ACC112 (cell line): ENCODE results near the gene EME2.
A peak's percentile ranks its signal among the peaks of the same experiment; 100 is the strongest.

Experiments
- H2AFZ ChIP-seq: fragments of 200-600 bp; sonication (generic); one replicate; pipeline ENCODE4 v1.6.0; 2017; ENCODE audit warnings: antibody characterized with exemption, low read length; ENCODE audit not compliant: unreplicated experiment
- H3K27ac ChIP-seq: fragments of 200-600 bp; sonication (generic); 2 replicates; pipeline ENCODE4 v1.5.1; 2014; ENCODE audit warnings: low read depth, mild to moderate bottlenecking, antibody characterized with exemption, low read length, moderate library complexity
- H3K27me3 ChIP-seq: fragments of 200-600 bp; sonication (generic); 2 replicates; pipeline ENCODE4 v1.6.1; 2014; ENCODE audit warnings: mild to moderate bottlenecking, antibody characterized with exemption, low read length, moderate library complexity, mixed read lengths; ENCODE audit not compliant: insufficient read depth
- H3K36me3 ChIP-seq: fragments of 200-600 bp; sonication (generic); 2 replicates; pipeline ENCODE4 v1.6.1; 2016; ENCODE audit warnings: mild to moderate bottlenecking, antibody characterized with exemption, low read length, moderate library complexity, mixed read lengths; ENCODE audit not compliant: insufficient read depth
- H3K4me1 ChIP-seq: fragments of 200-600 bp; sonication (generic); one replicate; pipeline ENCODE4 v1.6.1; 2016; ENCODE audit warnings: low read length, mixed read lengths; ENCODE audit not compliant: insufficient read depth, unreplicated experiment, control insufficient read depth
- H3K4me3 ChIP-seq: fragments of 200-600 bp; sonication (generic); 2 replicates; pipeline ENCODE4 v1.5.1; 2014; ENCODE audit warnings: mild to moderate bottlenecking, low read depth, low read length
- H3K79me2 ChIP-seq: fragments of 200-600 bp; sonication (generic); one replicate; pipeline ENCODE4 v1.6.0; 2016; ENCODE audit warnings: low read length; ENCODE audit not compliant: control insufficient read depth, unreplicated experiment, insufficient read depth

EME2 gene

DNA sequence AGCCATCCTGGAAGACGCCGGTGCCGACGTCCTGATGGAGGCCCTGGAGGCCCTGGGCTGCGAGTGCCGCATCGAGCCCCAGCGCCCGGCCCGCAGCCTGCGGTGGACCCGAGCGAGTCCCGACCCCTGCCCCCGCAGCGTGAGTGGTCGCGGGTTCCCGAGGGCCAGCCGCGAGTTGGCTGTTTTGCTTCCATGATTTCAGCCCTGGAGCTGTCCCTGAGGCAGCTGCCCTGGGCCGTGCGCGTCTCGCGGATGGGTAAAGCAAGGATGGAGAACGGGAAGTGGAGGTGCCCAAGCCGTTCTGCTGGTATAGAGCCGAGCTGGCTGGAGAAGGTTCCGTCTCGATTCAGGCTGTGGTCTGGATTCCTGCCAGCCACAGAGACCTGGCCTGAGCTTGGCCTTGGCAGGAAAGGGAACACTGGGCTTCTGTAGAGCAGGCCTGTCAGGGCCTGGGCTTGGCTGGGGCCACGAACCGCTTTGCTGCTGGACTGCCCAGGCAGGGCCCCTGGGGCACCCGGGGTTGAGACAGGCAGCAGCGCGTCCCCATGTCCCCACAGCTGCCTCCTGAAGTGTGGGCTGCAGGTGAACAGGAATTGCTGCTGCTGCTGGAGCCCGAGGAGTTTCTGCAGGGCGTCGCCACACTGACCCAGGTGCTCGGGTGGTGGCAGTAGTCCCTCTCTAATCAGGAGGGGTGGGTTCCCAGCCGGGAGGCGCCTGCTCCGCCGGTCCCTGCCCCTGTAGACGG, 1.3 kb downstream of the EME2 start:
- H3K4me1 ChIP-seq = peaks cover 18% of the 10 kb centered on the region
- no peaks in the 10 kb centered on the region for H3K27me3 ChIP-seq
- peaks cover 17% of the 10 kb centered on the region for H3K79me2 ChIP-seq
- H2AFZ ChIP-seq = peak overlapping the region; percentile 16
- H3K36me3 ChIP-seq = no peaks in the 10 kb centered on the region
- peak overlapping the region; percentile 97 for H3K4me3 ChIP-seq
- H3K27ac ChIP-seq = no peak overlapping the region

DNA sequence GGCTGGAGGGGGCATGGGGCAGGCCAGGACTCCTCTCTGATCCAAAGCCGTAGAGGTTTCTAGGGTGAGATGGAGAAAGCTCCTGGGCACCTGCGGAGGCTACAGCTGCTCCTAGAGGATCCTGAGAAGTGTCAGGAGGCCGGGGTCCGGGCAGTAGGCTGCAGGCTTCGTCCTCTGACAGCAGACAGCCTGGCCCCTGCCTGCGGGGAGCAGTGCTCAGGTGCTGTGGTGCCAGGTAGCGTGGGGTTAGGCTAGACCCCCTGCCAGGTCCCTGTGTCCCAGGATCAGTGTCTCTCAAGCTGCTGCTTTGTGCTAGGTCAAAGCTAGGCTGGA, 1.8 kb downstream of the EME2 start:
- no peak overlapping the region for H3K27ac ChIP-seq
- H3K79me2 ChIP-seq = peaks cover 17% of the 10 kb centered on the region
- H3K4me1 ChIP-seq = peaks cover 18% of the 10 kb centered on the region
- no peaks in the 10 kb centered on the region for H3K36me3 ChIP-seq
- no peaks in the 10 kb centered on the region for H3K27me3 ChIP-seq
- H2AFZ ChIP-seq = no peak overlapping the region
- H3K4me3 ChIP-seq = peak overlapping the region; percentile 97

GRCh38 chr16:1775006-1775845, 2.6 kb downstream of the EME2 start:
- no peaks in the 10 kb centered on the region for H3K27me3 ChIP-seq
- no peak overlapping the region; the same call in 1 of the 2 replicates for H3K4me3 ChIP-seq
- no peak overlapping the region for H2AFZ ChIP-seq
- H3K4me1 ChIP-seq = peaks cover 14% of the 10 kb centered on the region
- H3K79me2 ChIP-seq = peaks cover 17% of the 10 kb centered on the region
- no peak overlapping the region for H3K27ac ChIP-seq
- no peaks in the 10 kb centered on the region for H3K36me3 ChIP-seq

- Histone ChIP-seq H3K4me3 (no peak overlapping the region), H3K27me3 (no peaks in the 10 kb centered on the region), H3K4me1 (peaks cover 13% of the 10 kb centered on the region), H2AFZ (no peak overlapping the region), H3K27ac (no peak overlapping the region), H3K79me2 (peaks cover 17% of the 10 kb centered on the region), H3K36me3 (no peaks in the 10 kb centered on the region)
These were observed 3.4 kb downstream of the EME2 start for GRCh38 chr16:1775846-1776671.

GRCh38 chr16:1776672-1776955, 4.0 kb downstream of the EME2 start:
- Histone ChIP-seq H3K36me3 (no peaks in the 10 kb centered on the region), H3K4me1 (peaks cover 19% of the 10 kb centered on the region), H3K27me3 (no peaks in the 10 kb centered on the region), H3K79me2 (peaks cover 17% of the 10 kb centered on the region), H2AFZ (no peak overlapping the region), H3K27ac (no peak overlapping the region), H3K4me3 (no peak overlapping the region)

GRCh38 chr16:1776991-1777374, 4.4 kb downstream of the EME2 start:
- Histone ChIP-seq H3K4me3 (no peak overlapping the region), H3K36me3 (no peaks in the 10 kb centered on the region), H3K27me3 (no peaks in the 10 kb centered on the region), H3K27ac (no peak overlapping the region), H3K4me1 (peaks cover 16% of the 10 kb centered on the region), H3K79me2 (peaks cover 14% of the 10 kb centered on the region), H2AFZ (no peak overlapping the region)

GRCh38 chr16:1777375-1778199, 5.0 kb downstream of the EME2 start:
- Histone ChIP-seq H3K27ac (no peak overlapping the region), H3K4me3 (no peak overlapping the region), H3K79me2 (peaks cover 8% of the 10 kb centered on the region), H3K4me1 (peaks cover 15% of the 10 kb centered on the region), H2AFZ (no peak overlapping the region), H3K36me3 (no peaks in the 10 kb centered on the region), H3K27me3 (no peaks in the 10 kb centered on the region)

DNA sequence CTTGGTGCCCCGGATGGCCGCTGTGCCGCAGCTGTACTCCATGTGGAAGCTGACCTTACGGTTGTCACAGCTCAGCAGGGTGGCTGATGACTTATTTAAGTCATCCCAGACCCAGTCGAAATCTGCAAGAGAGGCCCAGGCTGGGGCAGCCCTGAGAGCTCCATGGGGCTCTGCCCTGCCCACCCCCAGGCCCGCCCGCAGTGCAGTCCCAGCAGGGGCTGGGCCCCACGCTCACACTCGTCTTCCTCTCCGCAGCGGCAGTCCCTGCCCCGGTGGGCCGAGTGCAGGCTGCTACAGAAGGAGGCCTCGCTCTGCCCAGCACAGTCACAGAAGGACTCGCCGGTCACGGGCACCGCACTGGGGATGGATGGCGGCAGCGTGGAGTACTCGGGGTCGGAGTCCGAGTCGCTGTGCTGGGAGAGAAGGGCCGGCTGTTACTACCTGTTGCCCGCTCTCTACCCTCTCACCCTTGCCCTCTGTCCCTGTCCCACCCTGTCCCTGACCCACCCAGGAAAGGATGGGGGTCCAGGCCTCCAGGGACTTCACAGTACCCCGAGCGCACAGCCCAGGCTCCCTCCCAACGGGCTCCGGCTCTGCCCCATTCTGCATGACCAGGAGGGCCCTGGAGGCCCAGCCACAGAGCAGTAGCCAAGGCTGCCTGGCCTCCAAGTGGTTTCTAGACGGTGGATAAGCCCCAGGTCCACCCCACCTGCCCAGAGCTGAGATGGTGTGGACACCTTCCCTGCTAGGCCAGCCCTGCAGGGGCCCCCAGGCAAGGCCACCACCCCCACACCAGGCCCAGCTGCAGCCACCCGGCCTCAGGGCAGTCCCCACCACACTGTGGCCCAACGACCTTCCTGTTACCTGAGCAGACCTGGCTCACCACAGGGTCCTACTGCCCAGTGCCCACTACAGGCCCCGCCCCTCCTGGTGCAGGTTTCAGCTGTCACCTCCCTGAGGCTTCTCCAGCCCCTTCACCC, 5.9 kb downstream of the EME2 start:
- no peak overlapping the region for H3K27ac ChIP-seq
- peaks cover 13% of the 10 kb centered on the region for H3K79me2 ChIP-seq
- H3K4me3 ChIP-seq = no peak overlapping the region
- no peaks in the 10 kb centered on the region for H3K36me3 ChIP-seq
- peaks cover 15% of the 10 kb centered on the region for H3K4me1 ChIP-seq
- H2AFZ ChIP-seq = no peak overlapping the region
- H3K27me3 ChIP-seq = no peaks in the 10 kb centered on the region

DNA sequence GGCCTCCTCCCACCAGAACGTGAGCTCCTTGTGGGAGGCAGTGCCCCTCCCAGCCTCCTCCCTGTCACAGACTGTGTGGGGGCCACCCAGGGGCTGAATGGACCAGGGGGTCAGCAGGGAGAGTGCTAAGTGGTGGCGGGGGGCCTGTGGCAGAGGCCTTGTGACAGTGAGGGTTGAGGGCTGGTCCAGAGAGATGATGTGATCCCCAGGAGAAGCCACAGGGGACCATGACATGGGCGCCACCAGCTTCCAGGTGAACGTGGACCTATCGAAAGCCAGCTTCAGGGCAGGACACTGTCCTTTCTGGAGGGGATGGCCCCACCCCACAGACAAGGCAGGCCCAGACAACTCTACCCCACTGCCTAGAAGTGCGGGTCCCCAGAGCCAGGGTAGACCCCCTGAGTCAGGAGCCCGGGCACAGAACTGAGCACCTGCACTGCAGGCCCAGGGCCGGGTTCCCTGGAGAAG, 6.7 kb downstream of the EME2 start:
- Histone ChIP-seq H3K79me2 (peaks cover 18% of the 10 kb centered on the region), H3K27me3 (no peaks in the 10 kb centered on the region), H3K4me3 (no peak overlapping the region), H2AFZ (no peak overlapping the region), H3K36me3 (no peaks in the 10 kb centered on the region), H3K4me1 (peaks cover 16% of the 10 kb centered on the region), H3K27ac (no peak overlapping the region)
